GM12873 (cell line): ENCODE data around the gene BMP8B.
"Not testable (repeated sequence)": the region's sequence is repeated elsewhere in the genome, so short reads cannot be mapped to it uniquely, and the experiment has no call there.

ENCODE experiments used
- CTCF ChIP-seq: IDR thresholded peaks from 2 replicates; pipeline ENCODE4 v1.5.1; 2012; ENCODE audit warnings: low read depth, mild to moderate bottlenecking, moderate library complexity, low read length, control low read depth; ENCODE audit not compliant: insufficient read depth; ENCODE audit errors: missing control alignments

BMP8B gene

DNA sequence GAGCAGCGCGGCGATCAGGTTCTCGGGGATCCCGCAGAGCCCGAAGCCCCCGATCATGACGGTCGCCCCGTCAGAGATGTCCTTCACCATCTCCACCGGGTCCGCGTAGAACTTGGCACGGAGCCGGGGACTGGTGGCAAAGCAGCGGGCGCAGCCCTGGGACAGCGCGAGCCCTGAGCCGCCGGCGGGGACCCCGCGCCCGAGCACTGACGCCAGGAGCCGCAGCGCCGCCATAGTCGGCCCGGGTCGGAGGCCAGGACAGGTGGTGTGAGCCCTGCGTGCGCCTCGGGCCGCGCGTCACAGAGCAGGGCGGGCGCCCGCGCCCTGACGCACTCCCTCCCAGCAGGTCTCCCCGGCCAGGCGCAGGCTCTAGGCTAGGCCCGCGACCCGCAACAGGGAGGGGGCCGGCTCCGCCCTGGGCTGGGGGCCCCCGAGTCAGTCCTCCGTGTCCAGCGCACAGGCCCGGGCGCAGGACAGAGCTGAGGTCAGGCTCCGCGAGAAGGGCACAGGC, 17.6 kb downstream of the BMP8B start, which contains the start of gene OXCT2:
OXCT2 (minus strand) TSS at position 327 of the 511 bp plus-strand sequence; CDS start at position 234, 93 bp downstream.
- not testable (repeated sequence) for TF ChIP-seq CTCF

GRCh38 chr1:39762550-39763540, 25.8 kb downstream of the BMP8B start:
- TF ChIP-seq CTCF = no peak

DNA sequence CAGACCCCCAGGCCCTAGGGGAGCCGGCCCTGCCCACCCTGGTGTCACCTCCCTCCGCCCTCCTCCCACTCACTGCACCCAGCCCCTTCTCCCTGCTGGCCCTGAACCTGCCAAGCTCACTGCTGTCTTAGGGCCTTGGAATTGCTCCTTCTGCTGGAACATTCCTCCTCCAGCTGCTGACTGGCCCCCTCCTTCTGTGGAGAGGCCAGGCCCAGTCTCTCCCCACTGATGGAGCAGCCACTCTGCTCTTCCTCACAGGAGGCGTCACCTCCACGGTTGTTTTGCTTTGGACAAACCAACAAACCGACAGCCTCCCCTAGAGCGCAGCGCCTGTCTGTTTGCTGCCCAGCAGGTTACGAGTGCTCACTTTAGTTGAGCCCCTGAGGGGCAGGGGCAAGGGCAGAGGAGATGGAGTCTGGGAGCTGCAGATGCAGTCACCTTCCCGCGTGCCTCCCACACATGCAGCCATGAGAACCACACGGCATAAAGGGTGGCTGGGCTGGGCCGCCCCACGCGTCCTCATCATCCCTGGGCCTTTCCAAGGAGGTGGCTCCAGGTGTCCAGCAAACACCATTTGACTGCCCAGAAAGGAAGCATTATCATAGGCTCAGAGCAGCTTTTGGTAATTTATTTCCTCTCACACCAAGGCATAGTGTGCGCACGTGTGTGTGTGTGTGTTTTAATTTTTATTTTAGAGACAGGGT, 27.0 kb downstream of the BMP8B start:
- no peak for TF ChIP-seq CTCF

GRCh38 chr1:39761016-39761415, 27.6 kb downstream of the BMP8B start:
- no peak for TF ChIP-seq CTCF

DNA sequence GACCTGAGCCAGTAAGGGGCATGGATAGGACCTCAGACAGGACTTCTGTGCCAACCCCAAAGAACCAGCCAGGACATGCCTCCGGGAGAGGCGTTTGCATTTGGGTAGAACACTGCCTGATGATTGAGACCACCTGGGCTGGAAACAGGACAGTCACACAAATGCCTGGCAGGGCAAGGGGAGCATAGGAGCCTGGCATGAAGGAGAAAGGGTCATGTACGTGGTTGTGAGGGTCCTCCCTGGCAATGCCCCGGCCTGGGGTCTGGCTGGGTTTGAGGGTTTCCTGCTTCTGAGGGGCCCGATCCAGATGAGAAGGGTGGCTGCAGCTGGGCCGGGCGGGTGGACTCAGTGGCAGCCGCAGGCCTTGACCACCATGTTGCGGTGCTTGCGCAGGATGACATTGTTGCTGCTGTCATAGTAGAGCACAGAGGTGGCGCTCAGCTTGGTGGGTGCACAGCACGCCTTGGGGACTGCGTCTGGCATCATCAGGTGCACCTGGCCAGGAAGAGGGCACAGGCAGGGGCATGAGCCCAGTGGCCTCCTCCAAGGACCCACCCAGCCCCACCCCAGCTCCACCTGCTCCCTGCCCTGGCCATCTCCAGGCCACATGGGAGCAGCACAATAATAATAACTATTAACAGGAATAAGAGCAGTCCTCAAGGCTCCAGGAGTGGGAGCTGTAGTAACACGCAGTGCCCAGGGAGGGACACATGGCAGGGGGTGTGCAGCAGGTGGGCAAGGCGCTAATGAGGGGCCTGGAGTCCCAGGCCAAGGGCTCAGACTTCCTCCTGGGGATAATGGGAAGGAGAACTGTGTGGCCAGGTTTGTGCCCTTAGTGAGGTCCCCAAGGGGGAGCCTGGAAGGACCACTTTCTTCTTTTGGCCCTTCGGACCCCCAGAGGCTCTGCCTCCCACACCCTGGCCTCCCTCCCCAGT, 28.3 kb downstream of the BMP8B start:
- no peak for TF ChIP-seq CTCF

GRCh38 chr1:39759436-39759726, 29.3 kb downstream of the BMP8B start:
- TF ChIP-seq CTCF = no peak
